OCI-LY7 (cell line): ENCODE results near the gene BIK. TPM values are rescaled to one million over a fixed set of nuclear protein-coding genes. Genes with fewer than 3 reads are reported as not detected.

Source experiments
- total RNA-seq, 2 experiments: library from RNA; depleted of rRNA in 1 of 2; stranded (reverse); fragments of >200 nt in 1 of 2; shearing (Covaris generic) in 1 of 2; gene quantifications; 2 replicates each; pipeline ENCODE4 v1.2.3, GENCODE V29; 2014 to 2022

Gene BIK
- total RNA-seq, 2 experiments from 2014 or later: 88.4 to 143 TPM

Other genes starting within 250 kb of the BIK start
- gene PACSIN2, start 95.6 kb upstream of the BIK start, total RNA-seq (2014; rRNA removed; shearing (Covaris generic)): 25.4 and 29.6 TPM in 2 replicates
- 38.5 and 41.7 TPM in 2 replicates for gene PACSIN2, start 95.6 kb upstream of the BIK start, total RNA-seq (2022)
- 5.5 and 5.8 TPM in 2 replicates for gene TTLL1, start 21.4 kb upstream of the BIK start, total RNA-seq (2014; rRNA removed; shearing (Covaris generic))
- gene TTLL1, start 21.4 kb upstream of the BIK start, total RNA-seq (2022): 7.1 and 9.9 TPM in 2 replicates
- gene MCAT, start 32.6 kb downstream of the BIK start, total RNA-seq (2014; rRNA removed; shearing (Covaris generic)): 28.4 and 30.6 TPM in 2 replicates
- 23.1 and 33.2 TPM in 2 replicates for gene MCAT, start 32.6 kb downstream of the BIK start, total RNA-seq (2022)
- gene TSPO, start 40.8 kb downstream of the BIK start, total RNA-seq (2014; rRNA removed; shearing (Covaris generic)): 47.1 and 59.6 TPM in 2 replicates
- 55.5 and 69.9 TPM in 2 replicates for gene TSPO, start 40.8 kb downstream of the BIK start, total RNA-seq (2022)
- 66.7 and 71.5 TPM in 2 replicates for gene TTLL12, start 76.4 kb downstream of the BIK start, total RNA-seq (2014; rRNA removed; shearing (Covaris generic))
- gene TTLL12, start 76.4 kb downstream of the BIK start, total RNA-seq (2022): 62.6 and 66.5 TPM in 2 replicates
- not detected in 2 replicates for gene SCUBE1, start 232.6 kb downstream of the BIK start, total RNA-seq (2014; rRNA removed; shearing (Covaris generic))
- gene SCUBE1, start 232.6 kb downstream of the BIK start, total RNA-seq (2022): not detected in 2 replicates